SK-N-SH treated with all-trans-retinoic acid at 6 μM for 48 hours (cell line): ENCODE results near the gene PARP6.

Experiments
- CSDC2 ChIP-seq: fragments of 250-450 bp; sonication (Bioruptor Pico); IDR thresholded peaks from 2 replicates; pipeline ENCODE4 v1.5.0; 2020; ENCODE audit warnings: mild to moderate bottlenecking, moderate library complexity
- RARB ChIP-seq: fragments of 250-450 bp; sonication (Bioruptor Pico); IDR thresholded peaks from 2 replicates; pipeline ENCODE4 v1.8.0; 2021; ENCODE audit warnings: mild to moderate bottlenecking, moderate library complexity
- TCF4 ChIP-seq: fragments of 250-450 bp; sonication (Bioruptor Pico); IDR thresholded peaks from 2 replicates; pipeline ENCODE4 v1.8.0; 2021; ENCODE audit warnings: mild to moderate bottlenecking, moderate library complexity, borderline replicate concordance
- ZC3H10 ChIP-seq: fragments of 250-450 bp; sonication (Bioruptor Pico); IDR thresholded peaks from 2 replicates; pipeline ENCODE4 v1.5.1; 2021; ENCODE audit warnings: mild to moderate bottlenecking, moderate library complexity
- ZFP30 ChIP-seq: fragments of 450-650 bp; formaldehyde crosslinking; IDR thresholded peaks from 2 replicates; pipeline ENCODE4 v1.5.0; 2022; ENCODE audit warnings: mild to moderate bottlenecking, moderate library complexity
- ZNF70 ChIP-seq: fragments of 450-650 bp; formaldehyde crosslinking; IDR thresholded peaks from 2 replicates; pipeline ENCODE4 v1.5.0; 2020; ENCODE audit warnings: mild to moderate bottlenecking, moderate library complexity
- TF ChIP-seq, protein P1 (sequence below): fragments of 250-450 bp; sonication (Bioruptor Pico); IDR thresholded peaks from 2 replicates; pipeline ENCODE4 v1.8.0; 2020; ENCODE audit warnings: mild to moderate bottlenecking, moderate library complexity, borderline replicate concordance
- TF ChIP-seq, protein P2 (sequence below): fragments of 250-450 bp; sonication (Bioruptor Pico); IDR thresholded peaks from 2 replicates; pipeline ENCODE4 v1.5.1; 2021; ENCODE audit warnings: mild to moderate bottlenecking, moderate library complexity

DNA sequence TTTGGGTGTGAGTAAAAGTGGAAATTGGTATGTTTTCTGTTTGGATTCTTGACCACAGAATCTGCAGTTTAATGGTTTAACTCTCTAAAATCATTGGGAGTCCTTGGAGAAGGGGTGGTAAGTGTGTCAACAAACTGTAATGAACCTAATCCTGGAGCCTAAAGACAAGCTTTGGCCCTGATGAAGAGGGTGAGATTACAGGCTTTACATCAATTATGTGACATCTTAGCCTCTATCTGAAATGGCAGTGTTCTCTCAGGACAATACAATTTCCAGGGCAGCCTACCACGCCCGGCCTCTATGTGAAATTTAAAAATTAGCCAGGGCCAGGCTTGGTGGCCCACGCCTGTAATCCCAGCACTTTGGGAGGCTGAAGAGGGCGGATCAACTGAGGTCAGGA is 37.1 kb downstream of the PARP6 start:
- TF ChIP-seq ZNF70 (CRISPR knock-in tag) (no peak), RARB (CRISPR knock-in tag) (no peak), ZC3H10 (CRISPR knock-in tag) (no peak), ZFP30 (CRISPR knock-in tag) (no peak), CSDC2 (no peak), TCF4 (CRISPR knock-in tag) (no peak)
- TF ChIP-seq, protein P1, sequence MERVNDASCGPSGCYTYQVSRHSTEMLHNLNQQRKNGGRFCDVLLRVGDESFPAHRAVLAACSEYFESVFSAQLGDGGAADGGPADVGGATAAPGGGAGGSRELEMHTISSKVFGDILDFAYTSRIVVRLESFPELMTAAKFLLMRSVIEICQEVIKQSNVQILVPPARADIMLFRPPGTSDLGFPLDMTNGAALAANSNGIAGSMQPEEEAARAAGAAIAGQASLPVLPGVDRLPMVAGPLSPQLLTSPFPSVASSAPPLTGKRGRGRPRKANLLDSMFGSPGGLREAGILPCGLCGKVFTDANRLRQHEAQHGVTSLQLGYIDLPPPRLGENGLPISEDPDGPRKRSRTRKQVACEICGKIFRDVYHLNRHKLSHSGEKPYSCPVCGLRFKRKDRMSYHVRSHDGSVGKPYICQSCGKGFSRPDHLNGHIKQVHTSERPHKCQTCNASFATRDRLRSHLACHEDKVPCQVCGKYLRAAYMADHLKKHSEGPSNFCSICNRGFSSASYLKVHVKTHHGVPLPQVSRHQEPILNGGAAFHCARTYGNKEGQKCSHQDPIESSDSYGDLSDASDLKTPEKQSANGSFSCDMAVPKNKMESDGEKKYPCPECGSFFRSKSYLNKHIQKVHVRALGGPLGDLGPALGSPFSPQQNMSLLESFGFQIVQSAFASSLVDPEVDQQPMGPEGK (CRISPR knock-in tag), result no peak
- TF ChIP-seq, protein P2, sequence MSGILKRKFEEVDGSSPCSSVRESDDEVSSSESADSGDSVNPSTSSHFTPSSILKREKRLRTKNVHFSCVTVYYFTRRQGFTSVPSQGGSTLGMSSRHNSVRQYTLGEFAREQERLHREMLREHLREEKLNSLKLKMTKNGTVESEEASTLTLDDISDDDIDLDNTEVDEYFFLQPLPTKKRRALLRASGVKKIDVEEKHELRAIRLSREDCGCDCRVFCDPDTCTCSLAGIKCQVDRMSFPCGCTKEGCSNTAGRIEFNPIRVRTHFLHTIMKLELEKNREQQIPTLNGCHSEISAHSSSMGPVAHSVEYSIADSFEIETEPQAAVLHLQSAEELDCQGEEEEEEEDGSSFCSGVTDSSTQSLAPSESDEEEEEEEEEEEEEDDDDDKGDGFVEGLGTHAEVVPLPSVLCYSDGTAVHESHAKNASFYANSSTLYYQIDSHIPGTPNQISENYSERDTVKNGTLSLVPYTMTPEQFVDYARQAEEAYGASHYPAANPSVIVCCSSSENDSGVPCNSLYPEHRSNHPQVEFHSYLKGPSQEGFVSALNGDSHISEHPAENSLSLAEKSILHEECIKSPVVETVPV (CRISPR knock-in tag), result no peak
